ENCODE results near the gene ARHGAP27. TPM values are rescaled to one million over a fixed set of nuclear protein-coding genes. Genes with fewer than 3 reads are reported as not detected.

ARHGAP27 gene
- total RNA-seq, 1 donor from 2014 or later: 73.8 TPM

DNA sequence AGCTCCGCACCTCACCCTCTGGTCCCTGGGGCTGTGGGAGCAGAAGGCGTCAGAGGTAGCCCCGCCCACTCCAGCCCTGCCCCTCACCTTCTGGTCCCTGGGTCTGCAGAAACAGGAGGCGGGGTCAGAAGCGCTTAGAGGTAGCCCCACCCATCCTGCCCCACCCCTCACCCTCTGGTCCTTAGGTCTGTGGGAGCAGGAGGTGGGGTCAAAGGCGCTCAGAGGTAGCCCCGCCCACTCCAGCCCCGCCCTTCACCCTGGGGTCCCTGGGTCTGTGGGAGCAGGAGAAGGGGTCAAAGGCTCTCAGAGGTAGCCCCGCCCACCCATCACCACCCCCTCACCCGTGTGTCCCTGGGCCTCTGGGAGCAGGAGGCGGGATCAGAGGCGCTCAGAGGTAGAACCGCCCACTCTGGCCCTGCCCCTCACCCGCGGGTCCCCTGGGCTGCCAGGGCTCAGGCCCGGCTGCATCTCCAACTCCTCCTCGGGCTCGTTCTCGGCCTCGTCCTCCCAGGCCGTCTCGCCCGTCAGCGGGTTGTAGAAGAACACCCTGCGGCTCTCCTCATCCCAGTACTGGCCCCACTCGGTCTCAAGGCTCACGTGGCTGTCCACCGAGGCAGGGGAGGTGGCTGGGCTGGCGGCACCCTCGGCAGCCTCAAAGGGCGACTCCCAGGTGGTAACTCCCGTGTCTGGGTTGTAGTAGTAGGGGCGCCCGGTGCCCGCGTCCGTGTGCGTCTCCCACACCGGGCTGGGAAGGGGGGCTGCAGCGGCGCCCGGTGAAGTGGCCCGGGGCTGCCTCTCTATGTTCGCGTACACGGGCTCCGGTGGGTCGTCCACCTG is 27.2 kb downstream of the ARHGAP27 start:
- Histone ChIP-seq H3K36me3 (peaks cover 53% of the 10 kb centered on the region), H3K27me3 (no peaks in the 10 kb centered on the region), H3K4me1 (peaks cover 38% of the 10 kb centered on the region), H3K27ac (no peak overlapping the region), H3K9me3 (no peaks in the 10 kb centered on the region), H3K4me3 (peak overlapping the region; percentile 6)
- ATAC-seq: peak; percentile 48
- no peak for DNase-seq
- intact Hi-C loops (cut with DNase I): no loop called here
- TF ChIP-seq, protein P1, sequence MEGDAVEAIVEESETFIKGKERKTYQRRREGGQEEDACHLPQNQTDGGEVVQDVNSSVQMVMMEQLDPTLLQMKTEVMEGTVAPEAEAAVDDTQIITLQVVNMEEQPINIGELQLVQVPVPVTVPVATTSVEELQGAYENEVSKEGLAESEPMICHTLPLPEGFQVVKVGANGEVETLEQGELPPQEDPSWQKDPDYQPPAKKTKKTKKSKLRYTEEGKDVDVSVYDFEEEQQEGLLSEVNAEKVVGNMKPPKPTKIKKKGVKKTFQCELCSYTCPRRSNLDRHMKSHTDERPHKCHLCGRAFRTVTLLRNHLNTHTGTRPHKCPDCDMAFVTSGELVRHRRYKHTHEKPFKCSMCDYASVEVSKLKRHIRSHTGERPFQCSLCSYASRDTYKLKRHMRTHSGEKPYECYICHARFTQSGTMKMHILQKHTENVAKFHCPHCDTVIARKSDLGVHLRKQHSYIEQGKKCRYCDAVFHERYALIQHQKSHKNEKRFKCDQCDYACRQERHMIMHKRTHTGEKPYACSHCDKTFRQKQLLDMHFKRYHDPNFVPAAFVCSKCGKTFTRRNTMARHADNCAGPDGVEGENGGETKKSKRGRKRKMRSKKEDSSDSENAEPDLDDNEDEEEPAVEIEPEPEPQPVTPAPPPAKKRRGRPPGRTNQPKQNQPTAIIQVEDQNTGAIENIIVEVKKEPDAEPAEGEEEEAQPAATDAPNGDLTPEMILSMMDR (IDR thresholded peaks at IDR 0.05): no peak

- Histone ChIP-seq H3K4me3 (no peak overlapping the region), H3K27me3 (no peaks in the 10 kb centered on the region), H3K36me3 (peaks cover 59% of the 10 kb centered on the region), H3K9me3 (no peaks in the 10 kb centered on the region), H3K4me1 (peaks cover 37% of the 10 kb centered on the region), H3K27ac (no peak overlapping the region)
- TF ChIP-seq, protein P1 (IDR thresholded peaks at IDR 0.05): no peak
- ATAC-seq (no peak), DNase-seq (no peak)
- intact Hi-C loops (cut with DNase I): no loop called here
These were observed 27.8 kb downstream of the ARHGAP27 start for GRCh38 chr17:45404870-45405249.

GRCh38 chr17:45403906-45404490 is 28.7 kb downstream of the ARHGAP27 start:
- Histone ChIP-seq H3K27ac (no peak overlapping the region), H3K9me3 (no peaks in the 10 kb centered on the region), H3K27me3 (no peaks in the 10 kb centered on the region), H3K4me3 (no peak overlapping the region), H3K36me3 (peaks cover 68% of the 10 kb centered on the region), H3K4me1 (peaks cover 34% of the 10 kb centered on the region)
- DNase-seq (no peak), ATAC-seq (no peak)
- intact Hi-C loops (cut with DNase I): no loop called here
- TF ChIP-seq, protein P1 (IDR thresholded peaks at IDR 0.05): no peak

DNA sequence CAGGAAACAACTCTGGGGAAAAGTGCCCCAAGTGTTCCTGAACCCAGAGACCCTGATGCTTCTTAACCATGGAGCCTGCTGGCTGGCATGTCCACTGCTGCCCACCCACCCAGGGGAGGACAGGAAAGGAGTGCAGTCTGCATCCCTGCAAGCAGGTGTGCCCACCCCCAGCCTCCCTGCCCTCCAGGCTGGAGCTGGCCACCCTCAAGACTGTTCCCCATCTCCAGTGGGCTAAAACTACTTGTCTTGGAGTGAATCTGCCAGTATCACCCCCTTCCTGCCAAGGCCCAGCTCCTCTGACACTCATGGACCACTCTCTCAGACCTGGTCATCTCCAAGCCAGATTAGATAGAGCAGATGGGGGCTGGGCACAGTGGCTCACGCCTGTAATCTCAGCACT is 29.8 kb downstream of the ARHGAP27 start:
- intact Hi-C loops (cut with DNase I): no loop called here
- Histone ChIP-seq H3K36me3 (peaks cover 77% of the 10 kb centered on the region), H3K4me3 (no peak overlapping the region), H3K27me3 (no peaks in the 10 kb centered on the region), H3K9me3 (no peaks in the 10 kb centered on the region), H3K27ac (no peak overlapping the region), H3K4me1 (peaks cover 24% of the 10 kb centered on the region)
- no peak for ATAC-seq
- TF ChIP-seq, protein P1 (IDR thresholded peaks at IDR 0.05): no peak
- no peak for DNase-seq

- no peak overlapping the region for H3K4me3 ChIP-seq
- ATAC-seq (no peak), DNase-seq (no peak)
- TF ChIP-seq, protein P1 (IDR thresholded peaks at IDR 0.05): no peak
- H3K9me3 ChIP-seq: no peaks in the 10 kb centered on the region
- intact Hi-C loops (cut with DNase I): no loop called here
- H3K36me3 ChIP-seq: peaks cover 94% of the 10 kb centered on the region
- H3K27ac ChIP-seq: no peak overlapping the region
- H3K27me3 ChIP-seq: no peaks in the 10 kb centered on the region
- H3K4me1 ChIP-seq: no peaks in the 10 kb centered on the region
These were observed 33.9 kb downstream of the ARHGAP27 start for GRCh38 chr17:45398800-45399199.
